Large intestine (tissue), 3 donors: Measurements from ENCODE around the gene CCND2. TPM values are rescaled to one million over a fixed set of nuclear protein-coding genes. Genes with fewer than 3 reads are reported as not detected.

Experiments
- DNase-seq, 2 donors: peaks; one replicate each; pipeline versions ENCODE4 v3.0.0 to v3.0.0-alpha.2; 2013
- H3K27ac ChIP-seq: one replicate; pipeline ENCODE4 v1.5.1; 2013; ENCODE audit warnings: low read length
- H3K27me3 ChIP-seq: 2 replicates; pipeline ENCODE4 v1.6.1; 2013; ENCODE audit warnings: low read length; ENCODE audit not compliant: control insufficient read depth, insufficient read depth
- H3K36me3 ChIP-seq: 2 replicates; pipeline ENCODE4 v1.6.1; 2013; ENCODE audit warnings: low read length; ENCODE audit not compliant: control insufficient read depth, insufficient read depth
- H3K4me1 ChIP-seq: one replicate; pipeline ENCODE4 v1.6.1; 2013; ENCODE audit warnings: low read length; ENCODE audit not compliant: control insufficient read depth, insufficient read depth
- H3K4me3 ChIP-seq: one replicate; pipeline ENCODE4 v1.5.1; 2013; ENCODE audit warnings: low read length
- H3K9me3 ChIP-seq: one replicate; pipeline ENCODE4 v1.6.1; 2013; ENCODE audit warnings: mild to moderate bottlenecking, low read depth, low read length, moderate library complexity; ENCODE audit not compliant: control insufficient read depth
- WGBS: methylation state at CpG from one replicate; pipeline ENCODE4 v1.1.5; 2013; ENCODE audit warnings: low lambda C conversion rate; ENCODE audit not compliant: insufficient coverage; 5-methylcytosine and 5-hydroxymethylcytosine counted together
- polyA plus RNA-seq: library from polyadenylated mRNA; unstranded; fragments of 120-200 nt; gene quantifications from one replicate; pipeline ENCODE4 v1.2.1, GENCODE V29; 2013

CCND2 gene
- polyA plus RNA-seq, 1 donor = 108 TPM

- no peaks in the 10 kb centered on the region for H3K27me3 ChIP-seq
- H3K4me3 ChIP-seq = no peak overlapping the region
- no CpG with 5 or more reads among the region's 16 CpGs for WGBS
- H3K9me3 ChIP-seq = no peaks in the 10 kb centered on the region
- no peak for DNase-seq
- H3K4me1 ChIP-seq = peaks cover 33% of the 10 kb centered on the region
- peaks cover 94% of the 10 kb centered on the region for H3K36me3 ChIP-seq
- peak overlapping the region; percentile 32 for H3K27ac ChIP-seq
Observed at GRCh38 chr12:4292341-4293073, 18.9 kb downstream of the CCND2 start.

- Histone ChIP-seq H3K4me3 (no peak overlapping the region), H3K4me1 (peaks cover 24% of the 10 kb centered on the region), H3K36me3 (peaks cover 98% of the 10 kb centered on the region), H3K27me3 (no peaks in the 10 kb centered on the region), H3K9me3 (no peaks in the 10 kb centered on the region), H3K27ac (peak overlapping the region; percentile 32)
- DNase-seq = no peak
- WGBS = no CpG with 5 or more reads among the region's 14 CpGs
Observed at GRCh38 chr12:4293299-4293965, 19.9 kb downstream of the CCND2 start.

- no CpG with 5 or more reads among the region's 16 CpGs for WGBS
- peaks cover 97% of the 10 kb centered on the region for H3K36me3 ChIP-seq
- peaks cover 18% of the 10 kb centered on the region for H3K4me1 ChIP-seq
- no peaks in the 10 kb centered on the region for H3K9me3 ChIP-seq
- peak overlapping the region; percentile 32 for H3K27ac ChIP-seq
- DNase-seq = no peak
- no peaks in the 10 kb centered on the region for H3K27me3 ChIP-seq
- no peak overlapping the region for H3K4me3 ChIP-seq
Observed at GRCh38 chr12:4293966-4294505, 20.5 kb downstream of the CCND2 start.

GRCh38 chr12:4296751-4297150, 23.2 kb downstream of the CCND2 start:
- no CpG with 5 or more reads among the region's 6 CpGs for WGBS
- Histone ChIP-seq H3K27ac (no peak overlapping the region), H3K4me1 (peaks cover 15% of the 10 kb centered on the region), H3K9me3 (no peaks in the 10 kb centered on the region), H3K36me3 (peaks cover 90% of the 10 kb centered on the region), H3K4me3 (no peak overlapping the region), H3K27me3 (no peaks in the 10 kb centered on the region)
- no peak for DNase-seq

GRCh38 chr12:4297617-4298016, 24.1 kb downstream of the CCND2 start:
- WGBS = 92% methylated on average over 2 of the region's 13 CpGs
- H3K9me3 ChIP-seq = no peaks in the 10 kb centered on the region
- no peak overlapping the region for H3K4me3 ChIP-seq
- peaks cover 17% of the 10 kb centered on the region for H3K4me1 ChIP-seq
- DNase-seq = no peak
- peaks cover 89% of the 10 kb centered on the region for H3K36me3 ChIP-seq
- H3K27me3 ChIP-seq = no peaks in the 10 kb centered on the region
- no peak overlapping the region for H3K27ac ChIP-seq

- Histone ChIP-seq H3K36me3 (peaks cover 82% of the 10 kb centered on the region), H3K4me3 (no peak overlapping the region), H3K9me3 (no peaks in the 10 kb centered on the region), H3K4me1 (peaks cover 11% of the 10 kb centered on the region), H3K27me3 (no peaks in the 10 kb centered on the region), H3K27ac (no peak overlapping the region)
- no peak for DNase-seq
- WGBS = no CpG with 5 or more reads among the region's 5 CpGs
Observed at GRCh38 chr12:4300883-4301282, 27.3 kb downstream of the CCND2 start.

- Histone ChIP-seq H3K4me3 (no peak overlapping the region), H3K36me3 (peaks cover 71% of the 10 kb centered on the region), H3K27me3 (no peaks in the 10 kb centered on the region), H3K9me3 (no peaks in the 10 kb centered on the region), H3K4me1 (peaks cover 11% of the 10 kb centered on the region), H3K27ac (no peak overlapping the region)
- WGBS = 93% methylated on average over 2 of the region's 11 CpGs
- no peak for DNase-seq
Observed at GRCh38 chr12:4301932-4302501, 28.5 kb downstream of the CCND2 start.

- no peaks in the 10 kb centered on the region for H3K9me3 ChIP-seq
- DNase-seq = no peak
- peak overlapping the region; percentile 11 for H3K27ac ChIP-seq
- peaks cover 11% of the 10 kb centered on the region for H3K4me1 ChIP-seq
- no CpG with 5 or more reads among the region's 8 CpGs for WGBS
- no peak overlapping the region for H3K4me3 ChIP-seq
- no peaks in the 10 kb centered on the region for H3K27me3 ChIP-seq
- peaks cover 62% of the 10 kb centered on the region for H3K36me3 ChIP-seq
Observed at GRCh38 chr12:4302881-4303280, 29.3 kb downstream of the CCND2 start.

GRCh38 chr12:4303750-4304149, 30.2 kb downstream of the CCND2 start:
- Histone ChIP-seq H3K36me3 (peaks cover 55% of the 10 kb centered on the region), H3K27ac (no peak overlapping the region), H3K4me3 (no peak overlapping the region), H3K4me1 (peaks cover 11% of the 10 kb centered on the region), H3K27me3 (no peaks in the 10 kb centered on the region), H3K9me3 (no peaks in the 10 kb centered on the region)
- DNase-seq = no peak
- no CpG with 5 or more reads among the region's 3 CpGs for WGBS

GRCh38 chr12:4307593-4308333, 34.2 kb downstream of the CCND2 start:
- Histone ChIP-seq H3K4me3 (peak overlapping the region; percentile 11), H3K27ac (no peak overlapping the region), H3K27me3 (no peaks in the 10 kb centered on the region), H3K4me1 (peaks cover 7% of the 10 kb centered on the region), H3K36me3 (peaks cover 31% of the 10 kb centered on the region), H3K9me3 (no peaks in the 10 kb centered on the region)
- peak; percentile 81 to 87 for DNase-seq
- WGBS = no CpG with 5 or more reads among the region's 25 CpGs
